Stimulated activated CD8-positive, alpha-beta memory T cell treated with anti-CD3 and anti-CD28 coated beads, Interleukin-15, amount 100 ng/mL, for 24 hours (primary cell): ENCODE measurements around the gene PTPN5.

Source experiments
- DNase-seq: peaks from one replicate; pipeline ENCODE4 v3.0.0-alpha.2; 2020; ENCODE audit warnings: low read depth

Gene PTPN5

GRCh38 chr11:18739685-18740084, 51.9 kb downstream of the PTPN5 start:
- no peak for DNase-seq

GRCh38 chr11:18737642-18738041, 54.0 kb downstream of the PTPN5 start:
- no peak for DNase-seq

GRCh38 chr11:18736590-18737148, 54.9 kb downstream of the PTPN5 start:
- DNase-seq, result no peak

- no peak for DNase-seq
These were observed 58.4 kb downstream of the PTPN5 start for GRCh38 chr11:18733202-18733601.

- peak; percentile 49 for DNase-seq
These were observed 59.4 kb downstream of the PTPN5 start for GRCh38 chr11:18731949-18732821.

GRCh38 chr11:18731441-18731840, 60.2 kb downstream of the PTPN5 start:
- DNase-seq, result no peak

- DNase-seq, result no peak
These were observed 61.6 kb downstream of the PTPN5 start for GRCh38 chr11:18730020-18730419.

GRCh38 chr11:18729426-18729825, 62.2 kb downstream of the PTPN5 start:
- DNase-seq, result no peak

GRCh38 chr11:18728658-18729057, 62.9 kb downstream of the PTPN5 start:
- DNase-seq, result no peak

- DNase-seq, result no peak
These were observed 63.9 kb downstream of the PTPN5 start for GRCh38 chr11:18727479-18728236.

- no peak for DNase-seq
These were observed 65.6 kb downstream of the PTPN5 start, which contains the start of gene IGSF22 for GRCh38 chr11:18726040-18726439. Gene IGSF22 (minus strand): TSS chr11:18726188. CDS start chr11:18724236, 1,952 bp downstream.

GRCh38 chr11:18723991-18724390, 67.6 kb downstream of the PTPN5 start:
- DNase-seq, result no peak

GRCh38 chr11:18722293-18722637, 69.3 kb downstream of the PTPN5 start:
- no peak for DNase-seq

- no peak for DNase-seq
These were observed 69.9 kb downstream of the PTPN5 start for GRCh38 chr11:18721561-18722292.

- peak; percentile 52 for DNase-seq
These were observed 70.6 kb downstream of the PTPN5 start for GRCh38 chr11:18720808-18721560.

GRCh38 chr11:18720091-18720807, 71.3 kb downstream of the PTPN5 start:
- no peak for DNase-seq

GRCh38 chr11:18715476-18715875, 76.1 kb downstream of the PTPN5 start:
- no peak for DNase-seq

GRCh38 chr11:18714443-18714780, 77.2 kb downstream of the PTPN5 start:
- DNase-seq, result no peak

- no peak for DNase-seq
These were observed 77.8 kb downstream of the PTPN5 start for GRCh38 chr11:18713646-18714442.

GRCh38 chr11:18710545-18710944, 81.1 kb downstream of the PTPN5 start:
- no peak for DNase-seq
